GM12878 (cell line): ENCODE data around the gene BET1. TPM values are rescaled to one million over a fixed set of nuclear protein-coding genes. Genes with fewer than 3 reads are reported as not detected.

Experiments used
- BCL11A ChIP-seq: IDR thresholded peaks from 2 replicates; pipeline ENCODE4 v1.6.1; 2011; ENCODE audit warnings: low read depth, low read length
- BMI1 ChIP-seq: fragments of 450-650 bp; IDR thresholded peaks from 2 replicates; pipeline ENCODE4 v1.6.1; 2016; ENCODE audit warnings: mild to moderate bottlenecking, moderate library complexity, borderline replicate concordance
- CHD1 ChIP-seq: IDR thresholded peaks from 2 replicates; pipeline ENCODE4 v1.6.1; 2012; ENCODE audit warnings: low read depth, low read length, improper control_type of control experiment
- EZH2 ChIP-seq: IDR thresholded peaks from 2 replicates; pipeline ENCODE4 v1.6.1; 2012; ENCODE audit warnings: low read depth, mild to moderate bottlenecking, control low read depth, inconsistent platforms, low read length, borderline replicate concordance; ENCODE audit not compliant: control insufficient read depth
- IKZF1 ChIP-seq: fragments of 450-650 bp; conservative IDR thresholded peaks from 2 replicates; pipeline ENCODE4 v1.6.1; 2017; ENCODE audit warnings: antibody characterized with exemption, mild to moderate bottlenecking
- JUNB ChIP-seq: IDR thresholded peaks from 2 replicates; pipeline ENCODE4 v1.6.1; 2016; ENCODE audit warnings: antibody characterized with exemption, mild to moderate bottlenecking
- KDM1A ChIP-seq: fragments of 200-600 bp; sonication (generic); IDR thresholded peaks from 2 replicates; pipeline ENCODE4 v1.6.1; 2016; ENCODE audit warnings: borderline replicate concordance
- NR2C1 ChIP-seq: fragments of 450-650 bp; IDR thresholded peaks from 2 replicates; pipeline ENCODE4 v1.6.1; 2017; ENCODE audit warnings: antibody characterized with exemption, mild to moderate bottlenecking, moderate library complexity
- PAX5 ChIP-seq: IDR thresholded peaks from 2 replicates; pipeline ENCODE4 v1.6.1; 2011; ENCODE audit warnings: low read depth, low read length, borderline replicate concordance
- SPI1 ChIP-seq: IDR thresholded peaks from 2 replicates; pipeline ENCODE4 v1.6.1; 2011; ENCODE audit warnings: low read depth, mild to moderate bottlenecking, low read length, moderate library complexity, borderline replicate concordance; ENCODE audit not compliant: insufficient read depth
- WRNIP1 ChIP-seq: IDR thresholded peaks from 2 replicates; pipeline ENCODE4 v1.6.1; 2011; ENCODE audit warnings: low read depth, low read length, improper control_type of control experiment, borderline replicate concordance
- YBX1 ChIP-seq: fragments of 450-650 bp; IDR thresholded peaks from 2 replicates; pipeline ENCODE4 v1.6.1; 2016; ENCODE audit warnings: antibody characterized with exemption
- polyA plus RNA-seq, 11 experiments: library from polyadenylated mRNA; depleted of rRNA in 4 of 11; unstranded in 6 of 11; stranded (reverse) in 5 of 11; fragments of >200 nt; fragmentation: Nextera tagmentation in 4 of 11; fragmentation: Illumina TruSeq in 1 of 11; extraction: Ambion mirVana in 4 of 11; extraction: Trizol in 1 of 11; gene quantifications; 1 replicate in 1 of 11; 2 replicates in 10 of 11; pipeline versions ENCODE4 v1.2.1 to v1.2.3, GENCODE V29; 2011 to 2016; ENCODE audit warnings: inconsistent platforms in 2 of 11, missing spikeins in 2 of 11, low read depth in 1 of 11
- total RNA-seq, 4 experiments: library from RNA; depleted of rRNA in 3 of 4; stranded (reverse); fragments of >200 nt in 3 of 4; fragmentation: Illumina TruSeq in 1 of 4; extraction: Trizol in 1 of 4; gene quantifications; 2 replicates each; pipeline versions ENCODE4 v1.2.1 to v1.2.3, GENCODE V29; 2013 to 2021
- TF ChIP-seq, protein P1 (sequence below): fragments of 450-650 bp; IDR thresholded peaks from 2 replicates; pipeline ENCODE4 v1.6.1; 2017; ENCODE audit warnings: mild to moderate bottlenecking, moderate library complexity
- TF ChIP-seq, protein P2 (sequence below): fragments of 450-650 bp; IDR thresholded peaks from 2 replicates; pipeline ENCODE4 v1.6.1; 2016; ENCODE audit warnings: mild to moderate bottlenecking
- TF ChIP-seq, protein P3 (sequence below): fragments of 450-650 bp; IDR thresholded peaks from 2 replicates; pipeline ENCODE4 v1.6.1; 2017; ENCODE audit warnings: low read depth, mild to moderate bottlenecking, moderate library complexity
- TF ChIP-seq, protein P4 (sequence below): IDR thresholded peaks from 2 replicates; pipeline ENCODE4 v1.6.1; 2012; ENCODE audit warnings: improper control_type of control experiment, low read depth, low read length; ENCODE audit not compliant: insufficient replicate concordance
- TF ChIP-seq, protein P5 (sequence below): fragments of 450-650 bp; IDR thresholded peaks from 2 replicates; pipeline ENCODE4 v1.6.1; 2017; ENCODE audit warnings: mild to moderate bottlenecking

Gene BET1
- total and polyA plus RNA-seq, 10 of the 15 experiments (the other 5 are each of a cell fraction or from before 2014, with no cell fraction given), result 12.5 to 99.5 (median 28.4) TPM

DNA sequence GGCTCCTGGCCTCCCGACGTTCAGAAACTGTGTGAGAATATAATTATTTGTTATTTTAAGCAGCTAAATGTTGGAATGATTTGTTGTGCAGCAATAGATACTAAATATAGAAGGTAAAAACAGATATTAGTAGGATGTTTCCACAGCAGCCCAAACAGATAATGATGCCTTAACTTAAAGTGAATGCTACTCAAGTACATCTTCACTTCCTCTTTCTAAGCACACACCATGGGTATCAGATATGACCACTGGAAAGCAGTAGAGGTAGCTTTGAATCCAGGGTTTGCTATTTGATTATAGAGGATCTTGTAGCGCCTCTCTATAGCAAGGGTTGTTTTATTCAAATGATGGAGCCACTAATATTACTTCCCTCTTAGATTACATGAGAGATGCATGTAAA lies 38.2 kb upstream of the BET1 start (continued):
- TF ChIP-seq, protein P1, sequence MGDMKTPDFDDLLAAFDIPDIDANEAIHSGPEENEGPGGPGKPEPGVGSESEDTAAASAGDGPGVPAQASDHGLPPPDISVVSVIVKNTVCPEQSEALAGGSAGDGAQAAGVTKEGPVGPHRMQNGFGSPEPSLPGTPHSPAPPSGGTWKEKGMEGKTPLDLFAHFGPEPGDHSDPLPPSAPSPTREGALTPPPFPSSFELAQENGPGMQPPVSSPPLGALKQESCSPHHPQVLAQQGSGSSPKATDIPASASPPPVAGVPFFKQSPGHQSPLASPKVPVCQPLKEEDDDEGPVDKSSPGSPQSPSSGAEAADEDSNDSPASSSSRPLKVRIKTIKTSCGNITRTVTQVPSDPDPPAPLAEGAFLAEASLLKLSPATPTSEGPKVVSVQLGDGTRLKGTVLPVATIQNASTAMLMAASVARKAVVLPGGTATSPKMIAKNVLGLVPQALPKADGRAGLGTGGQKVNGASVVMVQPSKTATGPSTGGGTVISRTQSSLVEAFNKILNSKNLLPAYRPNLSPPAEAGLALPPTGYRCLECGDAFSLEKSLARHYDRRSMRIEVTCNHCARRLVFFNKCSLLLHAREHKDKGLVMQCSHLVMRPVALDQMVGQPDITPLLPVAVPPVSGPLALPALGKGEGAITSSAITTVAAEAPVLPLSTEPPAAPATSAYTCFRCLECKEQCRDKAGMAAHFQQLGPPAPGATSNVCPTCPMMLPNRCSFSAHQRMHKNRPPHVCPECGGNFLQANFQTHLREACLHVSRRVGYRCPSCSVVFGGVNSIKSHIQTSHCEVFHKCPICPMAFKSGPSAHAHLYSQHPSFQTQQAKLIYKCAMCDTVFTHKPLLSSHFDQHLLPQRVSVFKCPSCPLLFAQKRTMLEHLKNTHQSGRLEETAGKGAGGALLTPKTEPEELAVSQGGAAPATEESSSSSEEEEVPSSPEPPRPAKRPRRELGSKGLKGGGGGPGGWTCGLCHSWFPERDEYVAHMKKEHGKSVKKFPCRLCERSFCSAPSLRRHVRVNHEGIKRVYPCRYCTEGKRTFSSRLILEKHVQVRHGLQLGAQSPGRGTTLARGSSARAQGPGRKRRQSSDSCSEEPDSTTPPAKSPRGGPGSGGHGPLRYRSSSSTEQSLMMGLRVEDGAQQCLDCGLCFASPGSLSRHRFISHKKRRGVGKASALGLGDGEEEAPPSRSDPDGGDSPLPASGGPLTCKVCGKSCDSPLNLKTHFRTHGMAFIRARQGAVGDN, result no peak
- TF ChIP-seq IKZF1 (0 out of 2 replicates have a peak, but pooled peaks have one; percentile 26), CHD1 (no peak), EZH2 (no peak), BMI1 (no peak), NR2C1 (no peak), JUNB (no peak), KDM1A (no peak), PAX5 (no peak), SPI1 (peak; percentile 97), WRNIP1 (no peak), YBX1 (no peak), BCL11A (peak; percentile 38; the same call in 1 of the 2 replicates)
- TF ChIP-seq, protein P2, sequence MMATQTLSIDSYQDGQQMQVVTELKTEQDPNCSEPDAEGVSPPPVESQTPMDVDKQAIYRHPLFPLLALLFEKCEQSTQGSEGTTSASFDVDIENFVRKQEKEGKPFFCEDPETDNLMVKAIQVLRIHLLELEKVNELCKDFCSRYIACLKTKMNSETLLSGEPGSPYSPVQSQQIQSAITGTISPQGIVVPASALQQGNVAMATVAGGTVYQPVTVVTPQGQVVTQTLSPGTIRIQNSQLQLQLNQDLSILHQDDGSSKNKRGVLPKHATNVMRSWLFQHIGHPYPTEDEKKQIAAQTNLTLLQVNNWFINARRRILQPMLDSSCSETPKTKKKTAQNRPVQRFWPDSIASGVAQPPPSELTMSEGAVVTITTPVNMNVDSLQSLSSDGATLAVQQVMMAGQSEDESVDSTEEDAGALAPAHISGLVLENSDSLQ, result no peak
- TF ChIP-seq, protein P3, sequence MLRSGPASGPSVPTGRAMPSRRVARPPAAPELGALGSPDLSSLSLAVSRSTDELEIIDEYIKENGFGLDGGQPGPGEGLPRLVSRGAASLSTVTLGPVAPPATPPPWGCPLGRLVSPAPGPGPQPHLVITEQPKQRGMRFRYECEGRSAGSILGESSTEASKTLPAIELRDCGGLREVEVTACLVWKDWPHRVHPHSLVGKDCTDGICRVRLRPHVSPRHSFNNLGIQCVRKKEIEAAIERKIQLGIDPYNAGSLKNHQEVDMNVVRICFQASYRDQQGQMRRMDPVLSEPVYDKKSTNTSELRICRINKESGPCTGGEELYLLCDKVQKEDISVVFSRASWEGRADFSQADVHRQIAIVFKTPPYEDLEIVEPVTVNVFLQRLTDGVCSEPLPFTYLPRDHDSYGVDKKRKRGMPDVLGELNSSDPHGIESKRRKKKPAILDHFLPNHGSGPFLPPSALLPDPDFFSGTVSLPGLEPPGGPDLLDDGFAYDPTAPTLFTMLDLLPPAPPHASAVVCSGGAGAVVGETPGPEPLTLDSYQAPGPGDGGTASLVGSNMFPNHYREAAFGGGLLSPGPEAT, result peak; percentile 30; the same call in 1 of the 2 replicates
- TF ChIP-seq, protein P4, sequence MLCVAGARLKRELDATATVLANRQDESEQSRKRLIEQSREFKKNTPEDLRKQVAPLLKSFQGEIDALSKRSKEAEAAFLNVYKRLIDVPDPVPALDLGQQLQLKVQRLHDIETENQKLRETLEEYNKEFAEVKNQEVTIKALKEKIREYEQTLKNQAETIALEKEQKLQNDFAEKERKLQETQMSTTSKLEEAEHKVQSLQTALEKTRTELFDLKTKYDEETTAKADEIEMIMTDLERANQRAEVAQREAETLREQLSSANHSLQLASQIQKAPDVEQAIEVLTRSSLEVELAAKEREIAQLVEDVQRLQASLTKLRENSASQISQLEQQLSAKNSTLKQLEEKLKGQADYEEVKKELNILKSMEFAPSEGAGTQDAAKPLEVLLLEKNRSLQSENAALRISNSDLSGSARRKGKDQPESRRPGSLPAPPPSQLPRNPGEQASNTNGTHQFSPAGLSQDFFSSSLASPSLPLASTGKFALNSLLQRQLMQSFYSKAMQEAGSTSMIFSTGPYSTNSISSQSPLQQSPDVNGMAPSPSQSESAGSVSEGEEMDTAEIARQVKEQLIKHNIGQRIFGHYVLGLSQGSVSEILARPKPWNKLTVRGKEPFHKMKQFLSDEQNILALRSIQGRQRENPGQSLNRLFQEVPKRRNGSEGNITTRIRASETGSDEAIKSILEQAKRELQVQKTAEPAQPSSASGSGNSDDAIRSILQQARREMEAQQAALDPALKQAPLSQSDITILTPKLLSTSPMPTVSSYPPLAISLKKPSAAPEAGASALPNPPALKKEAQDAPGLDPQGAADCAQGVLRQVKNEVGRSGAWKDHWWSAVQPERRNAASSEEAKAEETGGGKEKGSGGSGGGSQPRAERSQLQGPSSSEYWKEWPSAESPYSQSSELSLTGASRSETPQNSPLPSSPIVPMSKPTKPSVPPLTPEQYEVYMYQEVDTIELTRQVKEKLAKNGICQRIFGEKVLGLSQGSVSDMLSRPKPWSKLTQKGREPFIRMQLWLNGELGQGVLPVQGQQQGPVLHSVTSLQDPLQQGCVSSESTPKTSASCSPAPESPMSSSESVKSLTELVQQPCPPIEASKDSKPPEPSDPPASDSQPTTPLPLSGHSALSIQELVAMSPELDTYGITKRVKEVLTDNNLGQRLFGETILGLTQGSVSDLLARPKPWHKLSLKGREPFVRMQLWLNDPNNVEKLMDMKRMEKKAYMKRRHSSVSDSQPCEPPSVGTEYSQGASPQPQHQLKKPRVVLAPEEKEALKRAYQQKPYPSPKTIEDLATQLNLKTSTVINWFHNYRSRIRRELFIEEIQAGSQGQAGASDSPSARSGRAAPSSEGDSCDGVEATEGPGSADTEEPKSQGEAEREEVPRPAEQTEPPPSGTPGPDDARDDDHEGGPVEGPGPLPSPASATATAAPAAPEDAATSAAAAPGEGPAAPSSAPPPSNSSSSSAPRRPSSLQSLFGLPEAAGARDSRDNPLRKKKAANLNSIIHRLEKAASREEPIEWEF, result peak; percentile 35
- TF ChIP-seq, protein P5, sequence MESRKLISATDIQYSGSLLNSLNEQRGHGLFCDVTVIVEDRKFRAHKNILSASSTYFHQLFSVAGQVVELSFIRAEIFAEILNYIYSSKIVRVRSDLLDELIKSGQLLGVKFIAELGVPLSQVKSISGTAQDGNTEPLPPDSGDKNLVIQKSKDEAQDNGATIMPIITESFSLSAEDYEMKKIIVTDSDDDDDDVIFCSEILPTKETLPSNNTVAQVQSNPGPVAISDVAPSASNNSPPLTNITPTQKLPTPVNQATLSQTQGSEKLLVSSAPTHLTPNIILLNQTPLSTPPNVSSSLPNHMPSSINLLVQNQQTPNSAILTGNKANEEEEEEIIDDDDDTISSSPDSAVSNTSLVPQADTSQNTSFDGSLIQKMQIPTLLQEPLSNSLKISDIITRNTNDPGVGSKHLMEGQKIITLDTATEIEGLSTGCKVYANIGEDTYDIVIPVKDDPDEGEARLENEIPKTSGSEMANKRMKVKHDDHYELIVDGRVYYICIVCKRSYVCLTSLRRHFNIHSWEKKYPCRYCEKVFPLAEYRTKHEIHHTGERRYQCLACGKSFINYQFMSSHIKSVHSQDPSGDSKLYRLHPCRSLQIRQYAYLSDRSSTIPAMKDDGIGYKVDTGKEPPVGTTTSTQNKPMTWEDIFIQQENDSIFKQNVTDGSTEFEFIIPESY, result no peak
